NCI-H2029 (cell line): ENCODE results near the gene LPO.

Source experiments
- DNase-seq: peaks from one replicate; lab custom pipeline; 2025; lab: John Stamatoyannopoulos, UW

The LPO gene

DNA sequence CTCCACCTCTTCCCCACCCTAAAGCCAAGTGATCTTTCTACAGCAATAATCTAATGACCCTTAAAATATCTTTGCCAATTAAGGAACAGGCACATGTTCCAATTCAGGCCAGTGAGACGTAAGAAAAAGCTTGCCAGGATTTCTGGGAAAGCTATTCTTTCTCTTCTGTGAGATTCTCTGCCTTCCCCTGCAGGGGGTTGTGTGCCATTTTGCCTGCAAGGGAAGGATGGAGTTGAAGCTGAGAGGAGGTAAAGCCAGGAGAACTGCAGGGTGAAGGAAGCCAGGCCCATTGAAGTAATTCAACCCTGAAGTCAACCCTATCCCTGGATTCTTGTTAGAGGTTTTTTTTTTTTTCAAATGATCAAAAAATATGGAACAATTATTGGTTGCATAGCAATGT lies 9.0 kb upstream of the LPO start:
- no peak for DNase-seq

DNA sequence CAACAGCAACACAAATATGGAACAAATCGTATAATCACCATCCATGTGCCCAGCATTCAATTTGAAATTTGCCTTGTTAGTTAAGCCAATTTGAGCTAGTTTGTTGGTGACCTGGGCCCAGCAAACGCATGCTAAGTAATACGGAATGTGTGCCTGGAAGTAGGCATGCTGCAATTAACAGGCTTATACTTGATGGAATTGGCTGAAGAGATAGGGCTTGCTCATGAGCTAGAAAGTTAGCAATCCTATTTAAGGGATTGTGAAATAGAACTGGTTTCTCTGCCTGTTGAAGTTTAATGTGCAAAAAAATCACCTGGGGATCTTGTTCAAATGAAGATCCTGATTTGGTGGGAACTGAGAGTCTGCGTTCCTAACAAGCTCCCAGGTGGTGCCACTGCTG lies 8.5 kb upstream of the LPO start:
- no peak for DNase-seq

DNA sequence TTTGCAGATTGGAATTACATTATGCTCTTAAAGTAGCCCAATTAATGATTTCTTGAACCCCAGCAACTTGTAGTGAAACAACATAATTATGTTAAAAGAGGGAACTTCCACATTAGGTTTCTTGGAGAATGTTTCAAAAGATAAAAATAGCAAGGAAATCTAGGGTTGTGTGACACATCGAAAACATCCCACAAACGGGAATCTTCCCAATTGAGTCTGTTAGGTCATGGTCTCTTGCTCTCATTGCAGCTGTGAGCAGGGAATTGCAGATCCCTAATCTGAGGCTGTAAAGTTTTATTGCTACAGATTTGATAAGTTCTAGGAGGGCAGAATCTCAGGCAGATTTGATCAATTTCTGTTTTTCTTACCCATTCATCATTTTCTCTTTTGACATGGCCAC lies 6.7 kb upstream of the LPO start:
- no peak for DNase-seq

DNA sequence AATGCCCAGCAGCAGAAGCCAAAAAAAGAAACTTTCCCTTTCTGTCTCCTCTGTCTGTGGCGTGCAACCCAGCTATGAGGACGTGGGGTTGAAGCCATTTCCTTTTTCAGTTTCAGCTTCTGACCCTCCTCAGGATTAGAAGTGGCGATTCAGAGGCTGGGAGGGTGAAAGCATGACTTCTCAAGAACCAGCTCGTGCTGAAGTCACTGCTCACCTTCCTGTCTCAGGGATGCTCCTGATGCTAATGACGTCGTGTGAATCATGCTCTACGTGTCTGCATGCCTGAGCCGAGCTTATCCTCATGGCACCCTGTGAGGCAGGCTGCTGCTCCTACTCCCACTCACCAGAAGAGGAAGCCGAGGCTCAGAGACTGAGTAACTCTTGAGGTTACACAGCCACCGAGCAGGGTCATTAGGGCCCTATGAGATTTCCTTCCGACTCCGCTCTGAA lies 5.7 kb upstream of the LPO start:
- DNase-seq = no peak

DNA sequence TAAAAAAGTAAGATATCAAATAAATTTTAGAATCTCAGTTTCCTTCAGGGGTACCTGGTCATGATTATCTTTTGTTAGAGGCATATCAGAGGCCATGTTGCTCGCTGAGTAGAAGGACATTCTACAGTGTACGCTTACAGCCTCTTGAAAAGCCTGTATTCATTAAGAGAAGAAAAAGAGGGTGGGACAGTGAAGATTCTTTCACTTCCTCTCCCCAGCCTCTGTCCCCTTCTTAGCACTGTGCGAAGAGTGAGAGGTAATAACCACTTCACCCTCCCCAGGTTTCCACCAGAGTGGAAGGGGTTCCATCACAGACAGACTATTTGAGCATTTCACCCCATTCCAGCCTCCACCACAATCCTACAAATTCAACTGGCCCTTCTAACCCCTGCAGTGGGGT lies 4.8 kb upstream of the LPO start:
- no peak for DNase-seq

DNA sequence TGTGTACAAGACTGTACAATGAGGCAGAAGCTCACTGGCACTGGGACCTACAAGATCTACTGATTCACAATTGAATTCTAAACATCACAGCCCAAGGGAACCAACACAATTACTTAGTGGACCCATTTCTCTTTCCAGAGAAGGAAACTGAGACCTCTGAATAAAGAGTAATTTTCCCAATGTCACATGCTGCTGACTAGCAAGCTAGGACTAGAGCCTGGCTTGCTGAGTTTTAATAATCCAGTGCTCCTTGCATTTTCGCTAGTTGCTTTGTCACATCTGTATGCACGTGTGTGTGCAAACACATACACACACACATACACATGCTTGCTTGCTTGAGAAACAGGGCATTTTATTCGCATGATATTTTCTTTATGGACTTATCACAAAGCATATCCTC lies 3.9 kb upstream of the LPO start:
- no peak for DNase-seq

DNA sequence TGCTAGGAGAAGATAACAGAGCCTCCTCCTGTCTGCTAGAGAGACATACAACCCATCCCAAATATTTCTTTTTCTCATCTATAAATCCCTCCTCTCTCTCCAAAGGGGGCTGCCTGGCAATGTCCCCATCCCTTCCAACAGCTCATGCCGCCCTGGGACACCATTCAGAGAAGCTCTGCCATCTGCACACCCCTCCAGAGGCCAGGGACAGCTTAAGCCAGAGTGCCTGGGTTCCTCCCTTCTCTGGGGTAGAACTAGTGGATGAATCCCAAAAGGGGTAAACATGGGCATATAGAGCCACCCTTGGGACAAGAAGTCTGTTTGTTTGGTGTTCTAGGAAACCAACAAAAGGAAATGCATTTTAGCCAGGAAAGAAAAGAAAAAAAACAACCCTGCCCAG lies 2.6 kb upstream of the LPO start:
- DNase-seq = no peak

DNA sequence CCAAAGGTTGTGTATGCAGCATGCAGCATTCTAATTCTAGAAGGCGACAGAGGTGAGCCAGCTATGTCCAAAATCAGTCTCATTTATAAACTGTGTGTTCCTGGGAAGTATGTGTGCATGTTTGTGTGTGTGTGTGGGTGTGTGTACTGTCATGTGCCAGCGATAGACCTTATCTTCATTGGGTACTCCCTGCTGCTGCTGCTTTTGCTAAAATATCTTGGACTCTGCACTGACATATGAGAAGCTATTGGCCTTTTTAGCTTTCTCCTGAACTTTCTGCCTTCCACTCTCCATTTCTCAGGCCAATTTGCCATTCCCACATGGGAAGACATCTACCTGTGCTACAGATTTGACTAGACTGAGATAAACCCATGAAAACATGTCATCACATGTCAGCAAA lies 2.0 kb upstream of the LPO start:
- DNase-seq = no peak

DNA sequence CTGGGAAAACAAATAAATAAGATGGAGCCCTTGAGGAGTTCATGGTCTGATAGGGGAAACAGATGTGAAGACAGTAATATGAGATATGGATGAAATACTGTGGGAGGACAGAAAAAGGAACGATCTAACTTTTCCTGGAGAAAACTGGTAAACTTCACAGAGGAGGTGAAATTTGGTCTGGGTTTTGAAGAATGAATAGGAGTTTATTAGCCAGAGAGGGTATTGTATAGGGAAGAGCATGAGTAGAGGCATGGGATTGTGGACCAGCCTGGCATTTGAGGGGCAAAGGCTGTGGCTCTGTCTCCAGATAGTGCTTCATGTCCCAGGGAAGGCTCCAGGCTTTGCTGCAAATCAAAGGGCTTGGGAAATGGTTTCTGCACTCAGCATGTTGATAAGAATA lies 1.6 kb downstream of the LPO start:
- DNase-seq = no peak

DNA sequence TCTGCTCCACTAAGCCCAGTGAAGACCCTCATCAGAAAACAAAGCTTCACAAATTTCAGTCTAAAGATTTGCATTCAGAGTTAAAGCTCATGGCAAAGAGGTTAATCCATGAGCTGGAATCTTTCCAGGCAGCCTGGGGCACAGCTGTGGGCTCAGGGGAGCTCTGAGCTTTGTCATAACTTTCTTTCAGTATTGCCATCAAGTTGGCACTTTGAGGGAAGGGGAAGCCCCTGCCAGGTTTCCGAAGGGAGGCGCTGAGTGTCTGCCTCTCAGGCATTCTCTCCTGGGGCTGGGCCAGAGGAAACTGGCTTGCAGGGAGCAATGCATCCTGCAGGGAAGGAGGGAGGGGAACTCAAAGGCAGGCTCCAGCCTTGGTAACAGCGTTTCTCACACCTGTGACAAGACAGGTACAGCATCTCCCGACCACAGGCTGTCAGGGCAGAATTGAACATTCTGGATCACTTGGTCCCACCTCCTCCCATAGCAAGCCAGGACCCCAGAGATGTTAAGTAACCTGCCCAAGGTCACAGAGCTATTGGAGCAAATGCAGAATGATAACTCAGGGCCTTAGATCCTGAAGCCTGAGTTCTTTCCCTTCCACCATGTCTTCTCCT lies 3.9 kb downstream of the LPO start:
- no peak for DNase-seq

DNA sequence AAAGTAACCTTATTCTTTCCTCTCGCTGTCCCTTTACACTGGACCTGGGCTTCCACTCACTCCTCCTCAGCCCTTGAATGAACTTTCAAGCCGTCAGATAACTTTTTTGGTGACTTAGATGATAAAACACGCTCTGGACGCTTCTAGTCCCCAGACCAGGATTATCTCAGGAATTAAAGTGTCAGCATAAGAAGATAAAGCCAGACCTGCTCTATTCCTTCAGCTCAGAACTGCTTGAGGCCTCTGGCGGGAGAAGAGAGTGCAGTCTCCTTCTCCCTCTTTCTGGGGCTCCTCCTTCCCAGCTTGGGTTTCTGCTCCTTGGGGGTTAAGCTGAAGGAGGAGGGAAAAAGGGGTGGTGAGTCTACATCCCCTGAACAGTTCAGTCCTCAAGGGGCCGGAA lies 6.6 kb downstream of the LPO start:
- DNase-seq = no peak

DNA sequence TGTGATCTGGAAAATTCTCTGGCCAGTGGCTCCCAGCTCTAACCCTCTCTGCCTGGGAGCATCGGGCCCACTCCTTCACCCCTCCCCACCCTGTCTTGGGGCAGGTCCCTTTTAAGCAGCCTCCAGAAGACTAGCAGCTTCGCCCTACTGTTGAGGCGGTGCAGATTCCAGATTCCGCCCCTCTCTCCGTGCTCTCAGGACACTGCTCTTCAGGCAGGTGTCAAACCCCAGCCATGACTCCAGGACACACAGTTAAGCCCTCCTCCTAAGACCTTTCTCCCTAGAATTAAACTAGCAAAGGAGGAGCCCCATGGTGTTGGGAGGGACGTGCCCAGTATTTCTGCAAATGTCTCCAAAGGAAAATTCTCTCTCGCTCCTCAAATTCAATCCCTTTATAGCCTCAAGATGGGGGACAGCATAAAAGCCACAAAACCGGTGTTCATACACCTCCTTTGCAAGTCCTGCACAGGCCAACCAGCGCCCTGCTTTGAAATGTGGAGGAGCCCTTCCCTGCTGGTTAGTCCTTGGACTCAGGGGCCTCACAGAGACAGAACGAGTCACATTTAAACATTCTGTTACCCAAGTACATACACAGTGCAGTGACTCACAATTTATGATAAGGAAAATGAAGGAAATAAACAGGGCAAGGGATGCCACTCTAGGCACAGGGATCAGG lies 7.2 kb downstream of the LPO start:
- DNase-seq = no peak

DNA sequence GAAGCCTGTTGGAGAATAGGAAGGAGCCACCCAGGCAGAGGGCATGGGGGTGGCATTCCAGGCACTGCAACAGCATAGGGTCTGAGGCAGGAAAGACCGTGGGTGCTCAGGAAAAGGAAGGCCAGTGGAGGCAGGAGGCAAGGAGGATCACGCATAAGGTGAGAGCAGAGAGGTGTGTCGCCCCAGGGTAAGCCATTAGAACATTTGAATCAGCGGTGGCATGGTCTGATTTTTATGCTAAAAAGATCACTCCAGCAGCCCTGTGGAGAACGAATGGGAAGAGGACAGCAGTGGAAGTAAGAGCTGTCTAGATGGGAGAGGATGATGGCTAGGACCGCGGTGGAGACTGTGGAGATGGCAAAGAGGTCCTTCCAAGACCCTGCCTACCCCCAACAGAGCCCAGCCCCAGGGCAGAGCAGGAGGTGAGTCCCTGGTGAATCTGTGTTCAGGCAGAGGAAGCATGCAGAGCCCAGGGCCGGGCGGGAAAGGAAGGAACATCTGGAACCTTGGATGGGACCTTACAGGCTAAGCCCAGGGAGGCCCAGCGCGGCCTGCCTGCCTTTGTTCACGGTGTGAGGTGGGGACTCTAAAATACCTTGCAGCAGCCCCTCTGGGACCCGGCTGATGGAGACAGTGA lies 7.8 kb downstream of the LPO start:
- DNase-seq = no peak

DNA sequence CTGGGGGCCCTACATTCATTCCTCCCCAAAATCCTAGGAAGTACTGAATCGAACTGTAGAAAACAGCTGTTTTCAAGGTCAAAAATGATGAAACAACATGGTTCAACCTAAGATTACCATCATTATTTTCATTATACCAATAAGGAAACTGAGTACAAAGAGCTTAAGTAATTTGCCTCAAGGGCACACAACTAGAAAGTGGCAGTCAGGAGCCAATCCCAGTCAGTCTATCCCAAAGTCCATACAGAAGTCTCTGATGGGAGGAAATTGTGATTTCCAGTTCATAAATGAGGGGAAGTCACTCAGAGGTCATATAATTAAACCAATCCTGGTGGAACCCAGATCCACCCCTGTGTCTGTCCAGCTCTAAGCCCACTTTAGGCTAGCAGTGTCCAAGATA lies 8.4 kb downstream of the LPO start:
- no peak for DNase-seq

DNA sequence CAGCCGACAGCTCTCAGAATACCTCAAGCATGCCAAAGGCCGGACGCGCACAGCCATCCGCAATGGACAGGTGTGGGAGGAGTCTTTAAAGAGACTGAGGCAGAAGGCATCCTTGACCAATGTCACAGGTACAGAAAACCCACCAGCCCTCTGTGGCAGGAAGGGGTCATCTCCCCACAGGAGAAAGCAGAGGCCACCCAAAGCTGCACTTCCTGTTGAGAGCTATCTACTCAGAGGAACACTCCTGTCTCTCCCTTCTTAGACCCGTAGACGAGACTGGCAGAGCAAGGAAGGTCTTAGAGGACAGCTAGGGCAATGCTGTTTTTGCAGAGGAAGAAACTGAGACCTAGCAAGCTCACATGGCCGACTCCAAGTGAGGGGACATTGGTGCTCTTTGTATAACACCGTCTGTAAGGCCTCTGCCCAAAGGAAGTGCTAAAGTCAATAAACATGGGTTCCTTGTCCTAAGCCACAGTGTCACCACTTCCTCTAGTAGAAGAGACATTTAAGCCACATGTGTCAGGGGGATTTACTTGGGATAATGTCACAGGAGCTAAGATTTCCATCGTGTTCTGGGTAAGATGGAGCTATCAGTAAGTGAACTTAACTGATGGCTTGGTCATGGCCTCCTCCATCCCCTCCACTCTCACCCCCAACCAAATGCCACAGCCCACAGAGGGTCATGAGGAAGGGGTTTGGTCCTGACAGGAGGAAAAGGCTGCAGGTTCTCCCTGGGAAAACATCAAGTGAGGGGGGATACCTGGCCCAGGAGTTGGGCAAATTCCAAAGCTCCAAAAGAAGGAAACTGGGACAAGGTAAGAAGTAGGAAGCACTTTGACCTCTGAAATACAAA lies 9.4 kb downstream of the LPO start:
- no peak for DNase-seq

DNA sequence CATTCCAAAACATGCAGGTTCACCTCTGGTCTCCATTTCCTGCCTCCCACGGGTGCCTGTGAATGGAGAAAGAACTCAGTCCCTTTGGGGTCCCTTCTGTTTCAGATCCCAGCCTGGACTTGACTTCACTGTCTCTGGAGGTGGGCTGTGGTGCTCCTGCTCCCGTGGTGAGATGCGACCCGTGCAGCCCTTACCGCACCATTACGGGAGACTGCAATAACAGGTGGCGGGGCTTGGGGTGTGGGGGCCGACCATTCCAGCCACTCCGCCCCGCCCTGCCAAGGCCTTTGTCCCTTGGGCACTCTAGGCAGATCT lies 10.5 kb downstream of the LPO start:
- no peak for DNase-seq

DNA sequence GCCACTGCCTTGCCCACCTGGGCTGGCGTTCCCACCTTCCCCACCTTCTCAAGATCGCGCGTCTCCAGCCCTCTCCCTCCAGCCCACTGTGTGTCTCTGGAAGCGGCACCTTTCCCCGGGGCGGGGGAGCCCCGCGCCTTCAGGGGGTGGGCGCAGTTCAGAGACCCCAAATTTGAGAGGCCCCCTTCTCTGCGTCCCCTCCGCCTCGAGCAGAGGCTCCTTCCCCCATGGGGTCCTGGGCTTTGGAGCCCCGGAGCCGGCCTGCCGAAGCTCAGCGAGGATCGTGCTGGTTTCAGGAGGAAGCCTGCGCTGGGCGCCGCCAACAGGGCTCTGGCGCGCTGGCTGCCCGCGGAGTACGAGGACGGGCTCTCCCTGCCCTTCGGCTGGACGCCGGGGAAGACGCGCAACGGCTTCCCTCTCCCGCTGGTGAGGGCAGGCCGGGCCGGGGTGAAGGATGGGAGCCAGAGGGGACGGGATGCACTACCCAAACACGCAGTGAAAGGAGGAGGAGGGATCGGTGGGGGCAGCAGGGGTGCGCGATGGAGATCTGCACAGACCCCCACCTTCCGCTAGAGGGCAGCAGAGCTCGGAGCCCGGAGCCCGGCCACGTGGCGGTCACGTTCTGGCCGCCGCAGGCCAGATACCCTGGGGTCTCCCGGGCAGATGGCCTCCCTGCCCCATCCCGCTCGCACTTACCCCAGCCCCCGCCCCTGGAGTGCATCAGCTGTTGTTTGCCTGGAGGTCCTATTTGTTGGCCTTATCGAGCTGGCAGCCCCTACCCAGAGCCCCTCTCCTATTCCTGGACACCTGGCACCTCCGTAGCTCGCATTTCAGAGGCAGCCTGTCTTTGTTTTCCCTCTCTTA lies 11.1 kb downstream of the LPO start:
- DNase-seq = peak; percentile 7

DNA sequence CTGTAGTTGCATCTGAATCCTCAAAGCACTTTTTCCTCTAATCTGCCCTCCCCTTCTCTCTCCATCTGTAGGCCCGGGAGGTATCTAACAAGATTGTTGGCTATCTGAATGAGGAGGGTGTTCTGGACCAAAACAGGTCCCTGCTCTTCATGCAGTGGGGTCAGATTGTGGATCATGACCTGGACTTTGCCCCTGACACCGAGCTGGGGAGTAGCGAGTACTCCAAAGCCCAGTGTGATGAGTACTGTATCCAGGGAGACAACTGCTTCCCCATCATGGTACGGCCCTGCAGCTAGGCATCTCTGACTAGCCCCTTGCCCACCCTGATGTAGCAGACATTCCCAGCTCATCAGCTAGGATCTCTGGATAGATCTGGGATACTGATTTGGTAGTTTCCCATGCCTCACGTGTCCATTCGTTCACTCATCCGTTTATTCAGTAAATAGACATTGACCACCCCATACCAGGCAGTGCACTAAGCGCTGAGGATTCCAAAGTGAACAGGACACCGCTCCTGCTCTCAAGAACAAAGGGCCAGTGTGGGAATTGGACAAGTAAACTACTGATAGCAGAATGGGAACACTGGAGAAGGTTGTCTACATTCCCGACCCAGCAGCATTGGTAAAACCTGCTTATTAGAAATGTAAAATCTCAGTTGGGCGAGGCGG lies 12.1 kb downstream of the LPO start:
- DNase-seq = no peak

DNA sequence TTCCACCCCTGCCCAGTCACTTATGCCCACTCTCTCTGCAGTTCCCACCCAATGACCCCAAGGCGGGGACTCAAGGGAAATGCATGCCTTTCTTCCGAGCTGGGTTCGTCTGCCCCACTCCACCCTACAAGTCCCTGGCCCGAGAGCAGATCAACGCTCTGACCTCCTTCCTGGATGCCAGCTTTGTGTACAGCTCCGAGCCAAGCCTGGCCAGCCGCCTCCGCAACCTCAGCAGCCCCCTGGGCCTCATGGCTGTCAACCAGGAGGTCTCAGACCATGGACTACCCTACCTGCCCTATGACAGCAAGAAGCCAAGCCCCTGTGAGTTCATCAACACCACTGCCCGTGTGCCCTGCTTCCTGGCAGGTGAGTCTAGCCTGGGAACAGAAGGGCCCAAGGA lies 13.8 kb downstream of the LPO start:
- DNase-seq = no peak

DNA sequence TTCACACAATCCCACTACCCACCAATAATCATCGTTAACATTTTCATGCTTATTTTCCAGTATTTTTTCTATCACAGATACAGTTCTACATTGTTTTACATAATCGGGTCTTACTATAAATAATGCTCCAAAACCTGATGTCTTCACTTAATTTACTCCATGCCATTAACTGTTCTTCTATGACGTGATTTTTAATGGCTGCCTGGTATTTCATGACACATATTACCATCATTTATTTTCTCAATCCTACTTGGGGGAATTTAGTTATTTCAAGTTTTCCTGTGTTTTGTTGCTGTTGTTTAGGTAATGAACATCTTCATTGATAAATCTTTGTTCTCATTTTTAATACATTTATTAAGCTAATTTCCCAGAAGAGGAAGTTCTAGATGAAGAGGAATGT lies 14.7 kb downstream of the LPO start:
- DNase-seq = no peak

DNA sequence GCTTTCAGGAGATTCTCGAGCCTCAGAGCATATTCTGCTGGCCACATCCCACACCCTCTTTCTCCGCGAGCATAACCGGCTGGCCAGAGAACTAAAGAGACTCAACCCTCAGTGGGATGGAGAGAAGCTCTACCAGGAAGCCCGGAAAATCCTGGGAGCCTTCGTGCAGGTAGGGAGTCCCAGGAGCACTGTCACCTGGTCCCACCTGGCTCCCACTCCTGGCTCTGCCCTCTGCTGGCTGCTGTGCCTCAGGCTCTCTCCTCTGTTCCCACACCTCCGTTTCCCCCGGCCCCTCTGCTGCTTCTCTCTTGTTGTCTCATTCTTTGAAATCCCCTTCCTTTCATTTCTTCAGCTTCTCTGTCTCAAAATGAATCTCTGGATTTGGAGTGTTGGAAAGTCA lies 16.4 kb downstream of the LPO start:
- no peak for DNase-seq

DNA sequence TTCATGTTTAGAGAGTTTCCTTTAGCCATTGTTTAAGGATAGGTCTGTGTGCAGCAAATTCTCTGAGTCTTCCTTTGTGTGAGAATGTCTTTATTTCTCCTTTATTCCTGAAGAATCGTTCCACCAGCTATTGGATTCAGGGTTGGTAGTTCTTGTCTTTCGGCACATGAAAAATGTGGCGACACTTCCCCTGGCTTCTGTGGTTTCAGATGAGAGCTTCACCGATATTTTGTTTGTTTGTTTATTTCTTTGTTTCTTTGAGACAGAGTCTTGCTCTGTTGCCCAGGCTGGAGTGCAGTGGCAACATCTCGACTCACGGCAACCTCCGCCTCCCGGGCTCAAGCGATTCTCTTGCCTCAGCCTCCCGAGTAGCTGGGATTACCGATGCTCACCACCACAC lies 23.8 kb downstream of the LPO start:
- no peak for DNase-seq
